GM15510 (cell line): ENCODE results near the gene ELAVL1.

Source experiments
- POLR2A ChIP-seq: IDR thresholded peaks from 3 replicates; pipeline ENCODE4 v1.6.1; 2011; ENCODE audit warnings: borderline replicate concordance; ENCODE audit not compliant: insufficient read length; ENCODE audit errors: extremely low read depth

The ELAVL1 gene

GRCh38 chr19:7996883-7997282 lies 8.6 kb downstream of the ELAVL1 start:
- no peak for TF ChIP-seq POLR2A

GRCh38 chr19:7995810-7996158 lies 9.7 kb downstream of the ELAVL1 start:
- no peak for TF ChIP-seq POLR2A

- TF ChIP-seq POLR2A = no peak
Measured at GRCh38 chr19:7994928-7995809, 10.3 kb downstream of the ELAVL1 start.

GRCh38 chr19:7994114-7994513 lies 11.3 kb downstream of the ELAVL1 start:
- no peak for TF ChIP-seq POLR2A

GRCh38 chr19:7993560-7993959 lies 11.9 kb downstream of the ELAVL1 start:
- TF ChIP-seq POLR2A = no peak

GRCh38 chr19:7992575-7992974 lies 12.9 kb downstream of the ELAVL1 start:
- TF ChIP-seq POLR2A = no peak

- no peak for TF ChIP-seq POLR2A
Measured at GRCh38 chr19:7989071-7989575, 16.3 kb downstream of the ELAVL1 start.

GRCh38 chr19:7988307-7988706 lies 17.1 kb downstream of the ELAVL1 start:
- no peak for TF ChIP-seq POLR2A

- no peak for TF ChIP-seq POLR2A
Measured at GRCh38 chr19:7987114-7987768, 18.2 kb downstream of the ELAVL1 start.

GRCh38 chr19:7986321-7987113 lies 18.9 kb downstream of the ELAVL1 start:
- no peak for TF ChIP-seq POLR2A

- no peak for TF ChIP-seq POLR2A
Measured at GRCh38 chr19:7985481-7985911, 19.9 kb downstream of the ELAVL1 start.

- no peak for TF ChIP-seq POLR2A
Measured at GRCh38 chr19:7983995-7984837, 21.2 kb downstream of the ELAVL1 start.

GRCh38 chr19:7983286-7983950 lies 22.0 kb downstream of the ELAVL1 start:
- no peak for TF ChIP-seq POLR2A
